EH (cell line): ENCODE results near the gene IRF6.
"Not testable (repeated sequence)": the region's sequence is repeated elsewhere in the genome, so short reads cannot be mapped to it uniquely, and the experiment has no call there.

ENCODE experiments used
- DNase-seq: peaks from one replicate; pipeline ENCODE4 v3.0.0-alpha.2; 2015; ENCODE audit warnings: low read depth

The IRF6 gene

DNA sequence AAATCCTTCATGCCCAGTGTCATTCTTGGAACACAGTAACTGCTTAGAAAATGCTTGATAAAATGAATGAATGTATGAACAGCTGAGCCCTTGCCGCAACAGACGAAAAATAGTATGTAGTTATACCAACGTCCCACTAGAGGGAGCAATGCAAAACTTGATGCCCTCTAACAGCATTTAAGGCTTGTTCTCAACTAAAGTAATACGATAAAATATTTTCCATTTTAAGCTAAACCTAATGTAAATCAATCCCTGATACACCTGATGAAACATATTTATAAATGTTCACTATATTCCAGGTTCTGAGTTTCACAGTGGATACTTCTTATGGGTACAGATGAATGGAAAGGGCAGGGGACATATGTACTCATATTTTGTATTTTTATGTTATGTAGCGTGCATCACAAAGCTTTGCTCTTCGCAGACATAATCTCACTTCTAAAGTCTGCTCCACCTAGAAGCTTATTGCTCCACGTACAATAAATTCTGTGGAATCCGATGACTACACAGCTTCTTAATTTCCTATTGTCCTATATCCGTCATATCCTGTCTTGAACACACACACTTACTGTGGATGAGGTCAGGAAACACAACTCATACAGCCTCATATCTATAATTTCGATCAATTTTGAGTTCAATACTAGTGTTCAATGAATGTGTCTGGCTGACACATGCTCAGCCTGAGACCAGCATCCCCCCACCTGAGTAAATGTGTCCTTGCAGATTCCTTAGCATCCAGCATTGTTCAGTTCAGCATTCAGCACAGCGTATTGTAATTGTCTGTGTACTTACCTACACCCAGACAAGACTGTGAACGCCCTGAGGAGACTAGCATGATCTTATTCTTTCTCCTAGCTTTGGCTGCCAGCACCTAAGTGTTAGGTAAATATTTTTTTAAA is 17.4 kb upstream of the IRF6 start:
- DNase-seq, result peak; percentile 75

DNA sequence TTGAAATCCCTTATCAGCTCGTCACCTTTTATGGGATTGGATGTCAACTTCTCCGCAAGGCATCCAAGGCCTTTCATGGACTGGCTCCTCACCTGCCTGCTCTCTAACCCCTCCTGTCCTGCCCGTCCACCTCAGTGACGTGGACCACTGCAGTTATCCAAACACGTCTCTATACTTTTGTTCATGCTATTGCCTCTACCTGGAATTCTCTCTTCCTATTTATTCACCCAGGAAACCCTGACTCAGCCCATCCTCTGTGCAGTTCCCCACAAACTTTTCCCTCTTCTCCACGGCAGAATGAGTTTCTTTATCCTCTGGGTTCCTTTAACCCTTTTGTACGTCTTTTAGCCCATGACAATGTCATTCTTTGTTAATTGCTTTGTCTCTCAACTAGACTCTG is 16.8 kb upstream of the IRF6 start:
- no peak for DNase-seq

DNA sequence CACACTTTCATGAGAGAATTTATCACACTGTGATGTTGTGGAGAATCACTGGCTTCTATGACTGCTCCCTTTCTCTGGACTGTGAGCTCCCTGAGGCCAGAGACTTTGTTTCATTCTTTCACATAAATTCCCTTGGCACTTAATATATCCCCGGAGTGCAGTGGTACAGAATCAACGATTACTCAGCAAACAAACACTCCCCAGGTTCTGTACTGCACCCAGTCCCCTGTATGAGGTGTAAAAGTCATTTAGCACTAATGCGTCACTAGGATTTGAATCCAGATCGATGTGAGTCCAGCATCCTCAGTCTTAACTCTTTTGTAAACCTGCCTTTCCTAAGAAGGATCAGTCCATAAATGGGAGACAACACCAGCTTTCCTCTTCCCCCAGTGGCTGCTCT is 15.0 kb upstream of the IRF6 start:
- no peak for DNase-seq

DNA sequence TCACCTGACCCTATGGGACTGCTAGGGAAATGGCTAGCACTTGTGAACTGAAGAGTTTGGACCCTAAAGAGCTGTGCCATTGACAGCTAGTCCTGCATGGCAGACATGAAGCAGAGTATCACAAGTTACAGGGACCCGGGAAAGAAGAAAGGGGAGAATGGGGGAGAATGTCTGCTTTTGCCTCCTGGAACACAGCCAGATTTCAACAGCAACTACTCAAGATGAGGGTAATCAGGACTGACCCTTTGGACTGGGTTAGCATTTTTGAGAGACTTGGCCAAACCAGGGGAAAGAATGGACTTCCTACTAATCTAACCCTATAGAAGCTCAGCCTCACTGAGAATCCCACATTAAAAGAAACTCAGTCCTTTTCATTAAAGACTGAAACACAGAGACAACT is 13.1 kb upstream of the IRF6 start:
- DNase-seq, result no peak

DNA sequence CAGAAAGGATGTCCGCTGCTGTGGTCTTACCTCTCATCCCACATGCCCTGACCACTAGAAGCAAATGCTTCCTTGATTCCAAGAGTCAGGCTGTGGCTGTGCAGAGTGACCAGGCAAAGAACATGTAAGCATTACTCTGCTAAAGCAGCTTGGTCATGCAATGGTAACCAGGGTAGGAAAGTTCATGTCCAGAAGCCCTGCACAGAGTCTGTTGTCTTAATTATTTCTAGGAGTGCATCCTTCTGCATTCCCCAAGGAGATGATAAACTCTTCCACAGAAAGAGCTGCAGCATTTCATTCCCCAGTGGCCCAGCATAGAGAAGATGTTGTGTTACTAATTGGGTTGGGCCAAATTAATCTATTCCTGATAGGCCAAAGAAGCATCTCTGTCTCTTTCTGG is 11.7 kb upstream of the IRF6 start:
- DNase-seq, result no peak

DNA sequence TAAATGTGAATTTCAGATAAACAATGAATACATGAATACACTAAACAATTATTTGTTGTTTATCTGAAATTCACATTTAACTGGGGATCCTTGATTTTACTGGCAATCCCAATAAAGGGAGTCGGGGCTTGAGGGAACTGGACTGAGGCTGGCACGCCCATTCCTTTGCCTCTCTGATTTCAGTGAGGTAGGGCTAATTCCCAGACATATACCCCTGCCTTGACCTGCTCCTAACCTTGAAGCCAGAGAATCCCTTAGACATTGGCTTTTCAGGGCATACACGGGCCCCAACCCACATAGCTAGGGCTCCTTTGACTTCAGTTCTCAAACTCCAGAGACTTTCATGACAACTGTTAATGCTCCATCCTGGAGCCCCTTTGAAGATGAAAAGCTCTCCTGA is 11.0 kb upstream of the IRF6 start:
- DNase-seq, result no peak

DNA sequence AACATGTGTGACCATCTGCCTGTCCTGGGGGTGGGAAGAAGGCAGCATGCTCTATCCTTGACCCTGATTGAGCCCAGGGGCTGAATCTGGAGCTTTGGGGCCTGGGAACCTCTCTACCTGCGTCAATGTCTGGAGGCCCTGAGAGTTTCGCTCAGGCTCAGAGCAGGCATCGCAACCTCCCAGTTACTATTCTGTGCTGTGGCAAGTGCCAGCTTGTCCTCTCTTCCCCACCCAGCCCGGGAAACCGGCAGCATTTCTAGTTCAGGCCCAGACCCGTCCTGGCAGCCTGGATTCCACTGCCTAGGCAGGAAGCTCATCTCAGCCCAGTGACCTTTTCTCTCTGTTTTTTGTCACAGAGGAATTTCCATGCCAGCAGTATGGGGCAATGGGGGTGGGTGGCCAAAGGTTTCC is 10.0 kb upstream of the IRF6 start:
- DNase-seq, result no peak

DNA sequence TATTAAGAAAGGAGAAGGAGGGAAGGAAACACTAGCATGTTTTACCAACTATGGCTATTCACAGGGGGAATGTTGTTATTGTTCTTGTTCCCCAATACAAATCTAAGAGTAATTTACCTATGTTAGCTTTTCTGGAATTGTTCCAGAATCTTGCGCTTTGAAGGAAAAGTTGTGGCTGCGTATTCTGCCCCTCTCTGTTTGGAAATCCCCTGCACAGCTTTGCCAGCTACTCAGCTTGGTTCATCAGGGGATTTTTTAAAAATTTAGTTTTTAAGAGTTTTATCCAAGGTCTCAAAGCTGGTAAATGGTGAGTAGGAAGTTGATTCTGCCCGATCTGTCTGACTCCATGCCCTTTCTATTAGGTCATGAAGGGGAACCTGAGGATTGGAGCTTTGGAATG is 9.5 kb upstream of the IRF6 start:
- DNase-seq, result no peak

DNA sequence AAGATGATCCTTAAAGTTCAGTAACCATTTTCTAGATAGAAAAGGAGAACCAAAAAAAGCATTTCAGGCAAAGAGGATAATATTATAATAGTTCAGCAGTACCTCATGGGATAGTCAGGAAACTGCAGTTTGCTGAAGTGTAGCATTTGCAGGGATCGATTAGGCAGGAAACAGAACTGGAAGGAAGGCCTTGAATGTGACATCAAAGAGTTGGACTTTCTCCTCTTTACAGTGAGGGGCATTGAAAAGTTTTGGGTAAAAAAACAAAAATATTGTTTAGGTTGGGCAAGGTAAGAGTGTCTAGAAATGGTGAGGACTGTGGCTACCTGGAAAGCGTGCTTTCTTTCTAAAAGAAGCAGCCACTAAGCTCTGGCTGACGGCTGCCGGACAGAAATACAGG is 8.0 kb upstream of the IRF6 start:
- no peak for DNase-seq

DNA sequence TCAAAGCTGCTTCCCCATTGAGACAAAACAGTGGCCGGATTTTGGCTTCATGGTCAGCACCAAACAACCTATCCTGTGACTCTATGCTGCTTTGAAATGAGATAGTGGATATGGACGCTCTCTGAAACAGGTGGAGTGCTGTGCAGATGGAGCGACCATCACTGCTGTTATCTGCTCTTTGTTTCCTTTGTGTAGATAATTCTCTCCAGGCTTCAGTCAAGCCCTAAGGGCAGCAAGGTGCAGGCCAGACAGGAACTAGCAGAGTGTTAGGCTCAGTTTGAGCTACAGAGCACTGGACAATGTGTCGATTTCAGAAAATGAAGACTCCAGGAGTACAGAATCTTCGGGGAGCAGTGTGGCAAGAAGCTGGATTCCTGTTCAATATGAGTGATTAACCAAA is 4.8 kb upstream of the IRF6 start:
- no peak for DNase-seq

DNA sequence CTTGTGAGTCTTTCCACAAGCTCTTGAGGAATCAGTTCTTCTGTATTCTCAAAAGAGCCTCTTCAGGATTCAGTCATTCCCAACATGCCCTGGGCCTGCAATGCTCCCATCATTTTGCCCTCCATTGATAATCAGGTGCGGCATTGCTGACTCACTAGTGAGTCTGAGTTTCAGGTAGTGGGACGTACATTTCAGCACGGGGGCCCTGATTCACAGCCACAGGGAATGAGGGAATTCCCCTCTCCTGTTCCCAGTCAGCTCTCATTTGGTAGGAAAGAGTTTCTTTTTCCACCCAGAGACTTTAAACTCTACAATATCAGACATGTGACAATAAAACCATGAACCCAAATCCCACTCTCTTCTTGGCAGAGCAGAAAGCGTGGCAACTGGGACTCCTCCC is 3.7 kb upstream of the IRF6 start:
- DNase-seq, result no peak

DNA sequence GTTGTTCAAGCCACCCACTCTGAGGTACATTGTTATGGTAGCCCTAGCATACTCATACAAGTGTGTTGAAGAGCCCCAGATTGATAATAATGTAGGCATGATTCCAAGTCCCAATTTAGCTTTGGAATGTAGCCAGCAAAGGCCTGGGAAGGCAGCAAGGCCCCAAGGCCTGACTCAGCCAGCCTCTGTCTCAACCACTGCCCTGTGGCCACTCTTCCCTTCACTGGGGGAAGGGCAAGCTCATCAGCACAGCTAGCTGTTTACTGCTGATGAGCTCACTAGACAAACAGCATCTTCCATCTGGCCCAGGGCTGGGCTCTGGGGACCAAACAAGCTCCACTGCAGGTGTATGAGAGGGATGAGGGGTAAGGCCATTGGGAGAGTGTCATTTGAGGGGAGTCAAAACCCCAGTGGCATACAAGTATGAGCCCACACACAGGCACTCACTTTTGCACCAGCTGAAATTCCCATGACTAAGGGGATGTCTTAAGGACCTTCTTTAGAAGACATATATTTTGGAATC is 2.2 kb upstream of the IRF6 start:
- DNase-seq, result peak; percentile 98

DNA sequence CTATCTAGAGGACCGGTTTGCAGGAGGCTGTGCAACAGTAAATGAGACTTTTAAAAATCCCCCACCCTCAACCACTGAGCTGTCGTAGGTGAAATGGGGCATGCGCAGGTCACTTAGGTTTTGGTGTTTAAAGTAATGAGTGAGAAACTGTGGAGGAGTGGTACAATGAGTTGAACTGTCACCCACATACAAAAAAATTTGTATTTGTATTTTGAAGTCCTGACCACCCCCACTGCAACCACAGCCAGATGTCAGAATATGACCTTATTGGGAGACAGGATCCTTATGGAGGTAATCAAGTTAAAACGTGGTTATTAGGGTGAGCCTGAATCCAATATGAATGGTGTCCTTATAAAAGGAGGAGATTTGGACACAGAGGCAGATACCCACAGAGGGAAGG is 1.6 kb upstream of the IRF6 start:
- DNase-seq, result no peak

DNA sequence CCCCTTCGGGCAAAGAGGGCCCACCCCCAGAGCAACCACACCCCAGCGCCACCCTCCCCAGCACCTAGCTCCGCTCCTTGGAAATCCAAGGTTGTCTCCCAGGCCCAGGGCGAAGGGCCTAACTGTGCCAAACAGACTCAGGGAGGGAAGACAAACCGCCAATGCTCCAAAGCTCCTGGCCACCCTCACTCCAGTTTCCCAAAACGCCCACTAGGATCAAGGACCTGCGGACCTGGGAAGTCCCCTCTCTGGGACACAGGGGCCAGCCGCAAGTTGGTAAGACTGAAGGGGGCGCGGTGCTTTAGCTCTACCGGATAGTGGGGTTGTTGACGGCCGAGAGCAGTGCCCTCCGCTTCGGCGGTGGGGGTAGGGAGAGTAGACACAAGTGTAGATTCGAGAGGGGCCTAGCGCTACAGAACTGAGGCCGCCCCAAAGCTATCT is 581 bp downstream of the IRF6 start:
- no peak for DNase-seq

DNA sequence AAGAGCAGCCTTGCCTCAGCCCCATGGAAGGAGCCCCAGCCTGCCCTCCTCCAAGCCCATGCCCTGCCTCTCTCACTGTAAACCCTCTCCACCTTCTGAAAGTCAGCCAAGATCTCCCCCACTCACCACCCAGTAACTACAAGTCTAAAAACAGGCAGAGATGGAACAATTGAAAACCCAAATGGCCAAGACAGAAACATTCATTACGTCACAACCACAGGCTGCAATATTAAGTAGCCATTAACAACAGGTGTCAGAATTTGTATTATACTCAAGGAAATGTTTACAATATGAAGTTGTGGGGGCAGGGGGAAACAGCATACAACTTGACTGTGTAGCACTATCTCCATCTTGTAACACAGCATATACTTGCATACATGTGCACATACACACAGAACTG is 2.4 kb downstream of the IRF6 start:
- no peak for DNase-seq

DNA sequence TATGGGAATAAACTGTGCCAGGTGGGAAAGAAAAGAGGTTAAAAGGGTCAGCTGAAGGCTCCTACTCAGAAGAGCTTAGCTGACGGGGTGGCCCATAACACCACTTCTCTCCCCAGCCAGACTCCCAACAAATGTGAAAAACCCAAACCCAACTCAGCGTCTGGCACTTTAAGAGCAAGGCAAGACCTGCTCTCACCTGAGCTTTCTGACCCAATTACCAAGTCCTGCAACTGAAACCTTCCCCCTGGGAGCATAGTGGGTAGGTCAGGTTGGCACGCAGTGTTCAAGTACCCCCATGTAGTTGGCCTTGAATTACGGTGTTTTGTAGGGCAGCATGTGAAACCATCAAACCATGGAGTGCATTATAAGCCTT is 3.2 kb downstream of the IRF6 start:
- DNase-seq, result no peak

DNA sequence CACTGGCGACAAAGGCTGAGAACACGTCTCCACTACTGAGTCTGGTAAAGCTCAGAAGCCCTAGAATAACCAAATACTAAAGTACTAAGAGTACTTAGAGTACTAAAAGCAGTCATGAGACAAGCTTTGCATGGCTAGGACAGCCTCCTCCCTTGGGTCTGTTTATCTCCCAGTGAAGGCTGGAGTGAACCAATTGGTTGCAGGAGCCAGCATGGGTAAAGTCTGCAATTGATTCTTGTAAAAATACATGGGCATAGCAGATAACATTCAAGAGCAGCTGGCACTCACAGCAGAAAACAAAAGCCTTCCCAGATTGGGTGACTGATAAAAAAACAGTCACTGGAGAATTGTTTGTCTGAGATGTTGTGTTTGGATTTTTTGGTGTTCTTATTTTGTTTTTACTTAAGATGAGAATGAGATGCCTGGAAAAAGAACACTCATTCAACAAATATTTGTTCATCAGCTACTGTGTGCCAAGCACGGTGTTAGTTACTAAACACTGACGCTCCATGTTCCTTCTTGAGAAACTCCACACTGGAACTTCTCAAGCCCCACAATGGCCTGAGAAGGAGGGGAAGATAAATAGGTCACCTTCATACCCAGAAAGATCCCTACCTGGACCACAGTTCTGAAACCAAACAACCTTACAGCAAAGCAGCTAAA is 3.7 kb downstream of the IRF6 start:
- no peak for DNase-seq

DNA sequence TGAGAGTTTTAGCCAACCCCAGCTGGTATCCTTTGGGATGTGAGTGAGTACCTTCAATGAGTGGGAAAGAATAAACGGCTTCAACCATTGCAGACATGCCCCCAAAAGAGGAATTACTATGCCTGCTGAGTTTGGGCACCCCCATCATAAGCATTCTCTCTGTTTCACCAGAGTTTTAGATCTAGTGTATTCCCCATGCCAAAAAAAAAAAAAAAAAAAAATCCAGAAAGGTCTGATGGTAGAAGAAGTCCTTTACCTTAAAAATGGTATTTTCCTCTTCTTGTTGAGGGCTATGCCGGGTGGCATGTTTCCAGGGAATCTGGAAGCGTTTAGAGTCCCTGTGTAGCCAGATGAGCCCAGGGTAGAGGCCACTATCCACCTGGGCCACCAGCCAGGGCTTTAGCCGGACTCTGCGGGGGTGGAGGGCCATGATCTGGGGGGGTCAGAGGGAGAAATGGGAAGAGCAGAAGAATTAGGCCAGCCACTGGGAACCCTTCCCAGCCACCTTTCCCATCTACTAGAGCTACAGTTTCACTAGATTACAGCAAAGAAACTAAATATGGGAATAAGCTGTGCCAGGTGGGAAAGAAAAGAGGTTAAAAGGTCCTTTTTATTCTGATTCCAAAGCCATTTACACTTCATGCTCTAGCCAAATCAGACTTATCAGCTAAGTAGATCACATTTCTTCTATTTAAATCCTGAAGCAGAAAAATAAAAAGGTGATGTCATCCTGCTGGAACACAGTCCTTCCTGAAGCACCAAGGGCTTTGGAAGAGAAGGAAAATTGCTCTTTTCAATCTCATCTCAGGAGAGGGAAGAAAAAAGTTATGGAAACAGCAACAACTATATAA is 4.7 kb downstream of the IRF6 start:
- peak; percentile 47 for DNase-seq

DNA sequence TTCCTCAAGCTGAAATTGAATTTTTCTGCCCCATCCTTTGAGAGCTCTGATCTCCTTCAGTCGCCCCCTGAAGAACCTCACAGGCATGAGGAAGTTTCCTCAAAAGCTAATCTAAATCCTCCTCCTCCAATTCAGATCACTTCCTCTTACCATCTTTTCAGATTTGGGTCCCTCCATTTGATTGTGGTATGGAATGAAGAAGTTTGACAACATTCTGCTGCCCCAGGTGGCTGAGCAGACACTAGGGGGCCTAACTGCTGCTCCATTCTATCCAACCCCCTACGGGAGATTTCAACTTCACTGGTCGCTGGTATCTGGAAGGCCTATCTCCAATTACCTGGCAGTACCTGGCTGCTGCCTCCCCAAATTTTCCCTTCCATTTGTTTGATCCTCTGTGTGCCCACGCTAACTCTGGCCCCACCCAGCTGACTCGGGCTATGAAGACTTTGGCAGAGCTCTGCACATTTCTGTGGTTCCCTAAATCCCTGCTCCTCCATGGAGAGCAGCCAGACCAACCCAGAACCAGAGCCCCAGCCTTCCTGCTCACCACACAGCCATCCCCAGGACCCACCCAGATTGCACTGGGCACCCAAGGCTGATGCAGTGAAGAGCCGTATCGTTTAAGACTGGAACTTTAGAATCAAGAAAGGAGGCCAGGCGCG is 7.8 kb downstream of the IRF6 start:
- peak; percentile 41 for DNase-seq

DNA sequence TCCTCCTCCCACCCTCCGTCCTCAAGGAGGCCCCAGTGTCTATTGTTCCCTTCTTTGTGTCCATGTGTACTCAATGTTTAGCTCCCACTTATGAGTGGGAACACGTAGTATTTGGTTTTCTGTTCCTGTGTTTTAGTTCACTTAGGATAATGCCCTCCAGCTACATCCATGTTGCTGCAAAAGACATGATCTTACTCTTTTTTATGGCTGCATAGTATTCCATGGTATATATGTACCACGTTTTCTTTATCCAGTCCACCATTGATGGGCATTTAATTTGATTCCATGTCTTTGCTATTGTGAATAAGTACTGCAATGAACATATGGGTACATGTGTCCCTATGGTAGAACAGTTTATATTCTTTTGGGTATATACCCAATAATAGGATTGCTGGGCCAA is 12.2 kb downstream of the IRF6 start:
- not testable (repeated sequence) for DNase-seq

DNA sequence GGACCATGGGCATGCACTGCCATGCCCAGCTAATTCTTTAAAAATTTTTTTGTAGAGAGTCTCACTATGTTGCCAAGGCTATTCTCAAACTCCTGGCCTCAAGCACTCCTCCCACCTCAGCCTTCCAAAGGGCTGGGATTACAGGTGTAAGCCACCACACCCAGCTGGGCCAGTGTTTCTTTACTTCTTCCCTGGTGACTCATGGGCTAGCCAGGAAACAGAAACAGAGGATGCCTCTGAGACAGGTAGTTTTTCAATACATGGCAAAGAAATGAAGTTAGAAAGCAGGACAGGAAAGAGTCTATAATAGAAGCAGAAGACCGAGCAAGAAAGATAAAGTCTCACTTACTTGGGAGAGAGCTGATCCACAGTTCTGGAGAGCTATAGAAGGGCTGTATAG is 14.0 kb downstream of the IRF6 start:
- DNase-seq, result no peak
